Testis (tissue), 3 donors: ENCODE data around the gene MTHFR. TPM values are rescaled to one million over a fixed set of nuclear protein-coding genes. Genes with fewer than 3 reads are reported as not detected.

Experiments
- DNase-seq: peaks from one replicate; pipeline ENCODE4 v3.0.0-alpha.2; 2019
- H3K27ac ChIP-seq, 2 donors: fragments of 200-600 bp; sonication (generic); one replicate each; pipeline ENCODE4 v1.5.1; 2019
- H3K27me3 ChIP-seq: fragments of 200-600 bp; sonication (generic); one replicate; pipeline ENCODE4 v1.5.1; 2019
- H3K36me3 ChIP-seq: fragments of 200-600 bp; sonication (generic); one replicate; pipeline ENCODE4 v1.5.1; 2017; ENCODE audit warnings: low read depth; ENCODE audit errors: missing control alignments
- H3K4me1 ChIP-seq: fragments of 200-600 bp; sonication (generic); one replicate; pipeline ENCODE4 v1.5.1; 2019
- H3K4me3 ChIP-seq, 2 donors: fragments of 200-600 bp; sonication (generic); one replicate each; pipeline ENCODE4 v1.5.1; 2017 to 2019
- H3K9me3 ChIP-seq: fragments of 200-600 bp; sonication (generic); one replicate; pipeline ENCODE4 v1.5.1; 2017
- POLR2A ChIP-seq: fragments of 450-650 bp; IDR thresholded peaks from one replicate; pipeline ENCODE4 v1.6.1; 2017; ENCODE audit warnings: antibody characterized with exemption, mild to moderate bottlenecking, moderate library complexity
- WGBS, 2 donors: methylation state at CpG; one replicate each; pipeline ENCODE4 v1.1.5; 2018; 5-methylcytosine and 5-hydroxymethylcytosine counted together
- intact Hi-C: fragments of 100-400 bp; cut with DNase I; formaldehyde crosslinking; loops from one replicate; pipeline ENCODE4 v1.15.1; 2023; ENCODE audit warnings: low total_unique reads
- polyA plus RNA-seq: library from polyadenylated mRNA; stranded (reverse); fragments of 350-450 nt; fragmentation: Illumina TruSeq; extraction: RNeasy Lipid Tissue Mini Kit (QIAGEN cat#74804); gene quantifications from one replicate; pipeline ENCODE4 v1.2.3, GENCODE V29; 2014; ENCODE audit warnings: low read depth, low replicate concordance; ENCODE audit not compliant: insufficient read depth
- total RNA-seq, 2 donors: library from RNA; depleted of rRNA; stranded (reverse); fragments of >200 nt; gene quantifications; one replicate each; pipeline ENCODE4 v1.2.3, GENCODE V29; 2016
- TF ChIP-seq, protein P1 (sequence below), 3 experiments: fragments of 450-650 bp in 2 of 3; fragments of 200-600 bp in 1 of 3; sonication (generic) in 1 of 3; IDR thresholded peaks; one replicate each; pipeline ENCODE4 v1.5.1; 2016 to 2019; ENCODE audit warnings: antibody characterized with exemption in 3 of 3, mild to moderate bottlenecking in 2 of 3, moderate library complexity in 1 of 3

The MTHFR gene
- total and polyA plus RNA-seq, 3 donors from 2014 or later, result 30.4 to 78.3 (median 68.3) TPM

DNA sequence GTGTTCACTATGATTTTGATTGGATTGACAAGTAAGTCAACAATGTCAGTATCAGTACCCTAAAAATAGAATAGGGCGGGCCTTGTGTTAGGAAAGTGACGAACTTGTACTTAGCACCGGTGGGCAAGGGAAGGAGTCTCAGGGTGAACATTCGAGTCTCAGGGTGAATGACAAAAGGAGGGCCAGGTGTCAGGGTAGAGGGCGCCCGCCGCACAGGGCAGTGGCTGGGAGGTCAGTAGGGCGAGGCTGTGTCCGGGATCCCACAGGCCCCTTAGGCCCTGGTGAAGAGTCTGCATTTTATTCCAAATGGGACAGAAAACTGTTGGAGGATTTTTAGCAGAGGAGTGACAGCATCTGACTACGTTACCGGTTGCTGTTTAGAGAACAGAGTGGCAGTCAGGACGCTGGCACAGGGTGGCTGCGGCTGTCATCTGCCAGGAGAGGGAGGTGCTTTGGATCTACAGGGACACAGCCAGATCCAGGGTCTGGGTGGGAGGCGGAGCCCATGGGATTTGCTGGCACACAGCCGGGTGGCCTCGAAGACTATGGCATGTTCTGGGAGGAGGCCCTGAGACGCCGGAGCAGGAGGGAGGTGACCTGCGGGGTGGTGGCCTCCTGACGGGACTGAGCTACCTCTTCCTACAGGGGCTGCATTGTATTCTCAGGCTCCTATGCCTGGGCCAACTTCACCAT lies 58.8 kb downstream of the MTHFR start:
- Histone ChIP-seq H3K9me3 (no peaks in the 10 kb centered on the region), H3K36me3 (no peaks in the 10 kb centered on the region), H3K27ac (no peak overlapping the region), H3K4me3 (no peak overlapping the region), H3K4me1 (no peaks in the 10 kb centered on the region), H3K27me3 (no peaks in the 10 kb centered on the region)
- WGBS, 2 donors, result 71% methylated on average over 15 to 20 of the region's 20 CpGs
- intact Hi-C loops, result no loop called here
- DNase-seq, result peak; percentile 85
- no peak for TF ChIP-seq POLR2A
- TF ChIP-seq, protein P1, sequence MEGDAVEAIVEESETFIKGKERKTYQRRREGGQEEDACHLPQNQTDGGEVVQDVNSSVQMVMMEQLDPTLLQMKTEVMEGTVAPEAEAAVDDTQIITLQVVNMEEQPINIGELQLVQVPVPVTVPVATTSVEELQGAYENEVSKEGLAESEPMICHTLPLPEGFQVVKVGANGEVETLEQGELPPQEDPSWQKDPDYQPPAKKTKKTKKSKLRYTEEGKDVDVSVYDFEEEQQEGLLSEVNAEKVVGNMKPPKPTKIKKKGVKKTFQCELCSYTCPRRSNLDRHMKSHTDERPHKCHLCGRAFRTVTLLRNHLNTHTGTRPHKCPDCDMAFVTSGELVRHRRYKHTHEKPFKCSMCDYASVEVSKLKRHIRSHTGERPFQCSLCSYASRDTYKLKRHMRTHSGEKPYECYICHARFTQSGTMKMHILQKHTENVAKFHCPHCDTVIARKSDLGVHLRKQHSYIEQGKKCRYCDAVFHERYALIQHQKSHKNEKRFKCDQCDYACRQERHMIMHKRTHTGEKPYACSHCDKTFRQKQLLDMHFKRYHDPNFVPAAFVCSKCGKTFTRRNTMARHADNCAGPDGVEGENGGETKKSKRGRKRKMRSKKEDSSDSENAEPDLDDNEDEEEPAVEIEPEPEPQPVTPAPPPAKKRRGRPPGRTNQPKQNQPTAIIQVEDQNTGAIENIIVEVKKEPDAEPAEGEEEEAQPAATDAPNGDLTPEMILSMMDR (IDR thresholded peaks at IDR 0.05), result no peak

DNA sequence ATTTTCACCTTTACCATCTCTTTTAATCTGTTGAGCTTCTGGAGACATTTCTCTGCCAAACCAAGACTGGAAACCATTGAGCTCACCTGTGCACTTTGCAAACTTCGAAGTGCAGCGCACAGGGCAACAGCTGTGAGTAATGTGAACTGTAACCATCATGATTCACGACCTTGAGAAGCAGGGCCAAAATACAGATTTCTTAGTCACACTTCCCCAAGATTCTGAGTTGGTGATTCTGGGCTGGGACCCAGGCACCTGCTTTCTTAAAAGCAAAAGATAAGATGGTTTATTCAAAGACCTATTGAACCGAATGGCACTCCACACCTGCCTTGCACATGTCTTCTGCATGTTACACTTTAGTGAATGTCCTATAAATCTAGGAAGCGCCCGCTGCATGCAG lies 59.7 kb downstream of the MTHFR start:
- Histone ChIP-seq H3K4me3 (no peak overlapping the region), H3K27me3 (no peaks in the 10 kb centered on the region), H3K36me3 (no peaks in the 10 kb centered on the region), H3K9me3 (no peaks in the 10 kb centered on the region), H3K27ac (no peak overlapping the region), H3K4me1 (no peaks in the 10 kb centered on the region)
- DNase-seq, result no peak
- TF ChIP-seq, protein P1 (IDR thresholded peaks at IDR 0.05), result no peak
- no peak for TF ChIP-seq POLR2A
- intact Hi-C loops, result no loop called here
- whole genome bisulfite sequencing, 2 donors, result 79 to 83% methylated on average over 6 of the region's 6 CpGs

DNA sequence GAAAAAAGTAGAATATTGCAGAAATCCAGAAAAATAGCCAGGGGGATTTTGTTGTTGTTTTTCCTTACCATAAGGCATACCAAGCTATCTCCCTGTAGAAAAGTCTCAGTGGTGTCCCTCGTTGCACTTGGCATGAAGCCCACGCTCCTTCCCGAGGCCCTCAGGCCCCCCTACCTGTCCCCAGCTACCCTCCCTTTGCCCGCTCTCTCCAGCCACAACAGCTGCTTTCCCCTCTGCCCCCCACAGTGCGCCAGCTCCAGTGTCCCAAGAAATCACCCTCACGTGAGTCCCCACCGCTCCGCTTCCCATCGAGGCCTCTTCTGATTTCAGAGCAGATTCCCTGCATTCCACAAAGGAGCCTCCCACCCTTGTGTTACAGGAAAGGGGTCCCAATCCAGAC lies 61.5 kb downstream of the MTHFR start:
- TF ChIP-seq, protein P1 (IDR thresholded peaks at IDR 0.05), result no peak
- no peak for TF ChIP-seq POLR2A
- H3K9me3 ChIP-seq, result no peaks in the 10 kb centered on the region
- H3K4me1 ChIP-seq, result no peaks in the 10 kb centered on the region
- H3K27ac ChIP-seq, result no peak overlapping the region
- intact Hi-C loops, result no loop called here
- H3K4me3 ChIP-seq, result no peak overlapping the region
- no peak for DNase-seq
- H3K36me3 ChIP-seq, result no peaks in the 10 kb centered on the region
- WGBS, 2 donors, result 81 to 84% methylated on average over 9 of the region's 9 CpGs
- H3K27me3 ChIP-seq, result no peaks in the 10 kb centered on the region

DNA sequence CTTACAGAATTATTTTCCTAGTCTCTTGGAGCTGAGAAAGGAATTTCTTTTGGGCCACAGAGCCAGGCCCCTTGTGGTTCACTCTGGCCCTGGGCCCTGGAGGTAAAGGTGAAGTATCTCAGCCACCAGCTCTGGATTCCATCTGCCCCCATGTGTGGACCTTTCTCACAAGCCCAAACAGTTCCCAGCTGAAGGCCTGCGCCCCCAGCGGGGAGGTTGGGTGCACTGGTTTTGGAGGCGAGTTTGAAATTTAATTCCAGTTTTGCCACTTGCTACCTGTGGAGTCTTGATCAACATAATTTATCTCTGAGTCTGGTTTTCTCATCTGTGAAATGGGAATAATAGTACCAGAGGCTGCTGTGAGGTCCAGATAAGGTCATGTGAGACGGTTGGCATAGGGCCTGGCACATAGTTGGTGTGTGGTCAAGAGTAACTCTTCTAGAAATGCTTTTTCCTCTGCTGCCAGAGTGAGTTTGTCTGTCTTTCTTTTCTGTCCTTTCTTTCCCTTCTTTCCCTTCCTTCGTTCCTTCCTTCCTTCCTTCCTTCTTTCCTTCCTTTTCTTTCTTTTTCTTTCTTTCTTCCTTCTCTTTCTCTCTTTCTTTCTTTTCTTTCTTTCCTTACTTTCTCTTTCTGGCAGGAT lies 63.7 kb downstream of the MTHFR start:
- H3K36me3 ChIP-seq, result no peaks in the 10 kb centered on the region
- H3K27ac ChIP-seq, result no peak overlapping the region
- intact Hi-C loops, result no loop called here
- peaks cover 8% of the 10 kb centered on the region for H3K4me1 ChIP-seq
- no peaks in the 10 kb centered on the region for H3K9me3 ChIP-seq
- DNase-seq, result no peak
- no peaks in the 10 kb centered on the region for H3K27me3 ChIP-seq
- no peak for TF ChIP-seq POLR2A
- TF ChIP-seq, protein P1 (IDR thresholded peaks at IDR 0.05), result no peak
- H3K4me3 ChIP-seq, result no peak overlapping the region
- 85 to 90% methylated on average over 5 of the region's 5 CpGs for WGBS, 2 donors
